ENCODE measurements around the gene LARGE1. TPM values are rescaled to one million over a fixed set of nuclear protein-coding genes. Genes with fewer than 3 reads are reported as not detected.

The LARGE1 gene
- total RNA-seq, 1 donor = 15.0 TPM

DNA sequence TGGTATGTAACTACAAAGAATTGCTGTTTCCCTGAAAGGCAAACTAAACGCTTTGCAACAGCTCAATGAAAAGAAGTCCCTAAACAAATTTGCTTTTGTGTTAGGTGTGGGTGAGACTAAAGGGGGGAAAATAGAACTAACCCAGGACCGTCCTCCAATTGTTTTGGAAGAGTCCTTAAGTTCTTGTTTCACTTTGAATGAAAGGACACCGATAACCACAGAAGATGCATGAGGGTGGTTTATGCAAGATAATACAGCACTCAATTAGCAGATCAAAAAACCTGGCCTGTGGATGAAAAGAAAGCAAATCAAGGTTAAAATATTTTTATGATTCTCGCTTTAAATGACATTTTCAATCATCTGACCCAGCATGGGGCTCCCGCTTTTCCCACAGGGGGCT lies 557.6 kb downstream of the LARGE1 start:
- TF ChIP-seq, protein P1, sequence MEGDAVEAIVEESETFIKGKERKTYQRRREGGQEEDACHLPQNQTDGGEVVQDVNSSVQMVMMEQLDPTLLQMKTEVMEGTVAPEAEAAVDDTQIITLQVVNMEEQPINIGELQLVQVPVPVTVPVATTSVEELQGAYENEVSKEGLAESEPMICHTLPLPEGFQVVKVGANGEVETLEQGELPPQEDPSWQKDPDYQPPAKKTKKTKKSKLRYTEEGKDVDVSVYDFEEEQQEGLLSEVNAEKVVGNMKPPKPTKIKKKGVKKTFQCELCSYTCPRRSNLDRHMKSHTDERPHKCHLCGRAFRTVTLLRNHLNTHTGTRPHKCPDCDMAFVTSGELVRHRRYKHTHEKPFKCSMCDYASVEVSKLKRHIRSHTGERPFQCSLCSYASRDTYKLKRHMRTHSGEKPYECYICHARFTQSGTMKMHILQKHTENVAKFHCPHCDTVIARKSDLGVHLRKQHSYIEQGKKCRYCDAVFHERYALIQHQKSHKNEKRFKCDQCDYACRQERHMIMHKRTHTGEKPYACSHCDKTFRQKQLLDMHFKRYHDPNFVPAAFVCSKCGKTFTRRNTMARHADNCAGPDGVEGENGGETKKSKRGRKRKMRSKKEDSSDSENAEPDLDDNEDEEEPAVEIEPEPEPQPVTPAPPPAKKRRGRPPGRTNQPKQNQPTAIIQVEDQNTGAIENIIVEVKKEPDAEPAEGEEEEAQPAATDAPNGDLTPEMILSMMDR (IDR thresholded peaks at IDR 0.05; ENCODE audit: insufficient read depth, low read length) = no peak
- no peak for DNase-seq (ENCODE audit: low read depth)
- no peak overlapping the region for H3K4me3 ChIP-seq (ENCODE audit: low read depth, low read length)

DNA sequence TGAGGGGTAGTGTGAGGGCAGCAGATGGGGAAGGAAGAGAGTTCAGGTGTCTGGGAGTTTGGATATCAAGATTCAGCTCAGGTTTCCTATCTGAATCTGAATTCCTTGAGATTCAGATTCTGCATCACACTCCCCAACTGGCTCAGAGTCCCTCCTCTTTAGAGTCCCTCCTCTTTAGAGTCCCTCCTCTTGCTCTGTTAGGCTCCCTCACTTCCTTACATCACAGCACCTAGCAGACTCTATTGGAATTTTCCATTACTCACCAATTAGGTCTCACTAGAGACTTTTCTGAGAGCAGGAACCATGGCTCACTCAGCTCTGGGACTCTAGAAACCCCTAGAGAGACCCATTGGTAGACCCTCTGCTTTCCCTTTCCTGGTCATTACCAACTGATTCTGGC lies 558.7 kb downstream of the LARGE1 start:
- H3K4me3 ChIP-seq (ENCODE audit: low read depth, low read length) = no peak overlapping the region
- DNase-seq (ENCODE audit: low read depth) = no peak

GRCh38 chr22:33357981-33358399 lies 562.3 kb downstream of the LARGE1 start:
- no peak for DNase-seq (ENCODE audit: low read depth)
- TF ChIP-seq, protein P1 (IDR thresholded peaks at IDR 0.05; ENCODE audit: insufficient read depth, low read length) = no peak
- no peak overlapping the region for H3K4me3 ChIP-seq (ENCODE audit: low read depth, low read length)

More for the DNA sequence above, 558.7 kb downstream of the LARGE1 start:
- TF ChIP-seq, protein P1 (IDR thresholded peaks at IDR 0.05; ENCODE audit: insufficient read depth, low read length) = no peak

DNA sequence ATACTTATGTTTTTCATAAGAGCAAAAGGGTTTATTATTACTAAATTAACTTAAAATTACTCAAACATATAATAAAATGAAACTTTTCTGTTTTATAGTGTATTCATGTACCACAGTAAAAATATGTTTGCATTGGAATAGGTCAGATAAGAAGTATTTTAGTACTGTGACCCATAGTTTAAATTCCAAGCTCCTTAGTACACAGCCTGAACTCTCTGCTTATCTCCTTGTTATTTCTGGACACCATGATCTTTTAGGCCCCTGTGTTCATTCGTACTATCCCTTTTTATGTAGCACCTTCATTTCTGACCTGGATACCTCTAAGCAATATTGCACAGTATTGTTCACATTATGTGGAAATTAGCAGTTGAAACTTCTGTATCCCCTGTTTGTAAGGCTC lies 565.3 kb downstream of the LARGE1 start:
- TF ChIP-seq, protein P1 (IDR thresholded peaks at IDR 0.05; ENCODE audit: insufficient read depth, low read length) = no peak
- H3K4me3 ChIP-seq (ENCODE audit: low read depth, low read length) = no peak overlapping the region
- peak; percentile 44 for DNase-seq (ENCODE audit: low read depth)

DNA sequence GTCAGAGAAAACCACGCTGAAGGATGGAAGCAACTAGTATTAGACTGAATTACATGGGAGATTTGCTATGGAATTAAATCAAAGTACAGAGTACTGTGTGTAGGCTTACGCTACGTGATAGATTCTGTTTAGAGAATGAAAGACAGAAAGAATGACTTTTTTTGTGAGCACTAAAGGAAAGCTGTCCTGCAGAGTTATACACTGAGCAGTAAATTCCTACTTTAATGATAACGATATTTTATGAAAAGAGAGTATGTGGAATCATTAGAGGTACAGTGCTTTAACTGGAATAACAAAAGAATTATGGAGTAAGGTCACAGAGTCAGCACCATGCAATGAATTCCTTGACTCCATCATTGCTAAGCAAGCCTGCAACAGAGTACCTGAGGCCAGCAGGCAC lies 566.8 kb downstream of the LARGE1 start:
- H3K4me3 ChIP-seq (ENCODE audit: low read depth, low read length) = no peak overlapping the region
- TF ChIP-seq, protein P1 (IDR thresholded peaks at IDR 0.05; ENCODE audit: insufficient read depth, low read length) = no peak
- DNase-seq (ENCODE audit: low read depth) = no peak

DNA sequence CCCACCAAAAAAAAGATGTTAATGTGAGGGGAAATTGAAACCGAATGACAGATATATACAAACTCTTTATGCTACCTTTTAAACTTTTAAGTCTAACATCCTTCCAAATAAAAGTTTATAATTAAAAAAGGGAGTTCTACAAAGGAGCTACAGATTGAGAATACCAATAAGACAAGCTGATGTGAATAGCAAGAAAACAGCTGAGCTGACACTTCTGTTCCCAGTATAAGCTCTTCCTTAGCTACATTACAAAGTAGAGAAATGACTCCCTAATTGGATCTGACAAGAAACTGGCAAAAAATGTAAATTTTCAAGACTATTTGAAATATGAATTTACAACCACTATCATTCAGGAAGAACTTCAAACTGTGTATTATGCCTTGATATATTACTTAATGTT lies 567.5 kb downstream of the LARGE1 start:
- H3K4me3 ChIP-seq (ENCODE audit: low read depth, low read length) = no peak overlapping the region
- no peak for DNase-seq (ENCODE audit: low read depth)
- TF ChIP-seq, protein P1 (IDR thresholded peaks at IDR 0.05; ENCODE audit: insufficient read depth, low read length) = no peak

- TF ChIP-seq, protein P1 (IDR thresholded peaks at IDR 0.05; ENCODE audit: insufficient read depth, low read length) = no peak
- no peak for DNase-seq (ENCODE audit: low read depth)
- no peak overlapping the region for H3K4me3 ChIP-seq (ENCODE audit: low read depth, low read length)
Observed at GRCh38 chr22:33350961-33351360, 569.3 kb downstream of the LARGE1 start.
